ENCODE measurements around the gene ERC2.

Gene ERC2

GRCh38 chr3:55562700-55563099 is 905.6 kb downstream of the ERC2 start:
- no peak overlapping the region for H3K4me3 ChIP-seq (ENCODE audit: insufficient read depth, low read length, poor library complexity, severe bottlenecking)
- H3K9me2 ChIP-seq (replicated peaks; ENCODE audit: insufficient read depth, low read length): no peaks in the 10 kb centered on the region
- H2AFZ ChIP-seq (ENCODE audit: low read depth, low read length, severe bottlenecking): no peak overlapping the region
- no peak for TF ChIP-seq EZH2phosphoT487 (conservative IDR thresholded peaks at IDR 0.05; ENCODE audit: low read length)
- no peak for TF ChIP-seq CTCF (IDR thresholded peaks at IDR 0.05; ENCODE audit: insufficient read depth, low read length, poor library complexity, severe bottlenecking)
- H4K20me1 ChIP-seq (ENCODE audit: low read depth, low read length): no peaks in the 10 kb centered on the region
- H3K9me3 ChIP-seq (ENCODE audit: insufficient read depth, low read length): no peaks in the 10 kb centered on the region
- no peak overlapping the region for H3K27ac ChIP-seq (ENCODE audit: low read depth, low read length)
- H3F3A ChIP-seq (ENCODE audit: insufficient read depth): no peaks in the 10 kb centered on the region
- H3K79me2 ChIP-seq (ENCODE audit: insufficient read depth, low read length): no peaks in the 10 kb centered on the region
- H3K9ac ChIP-seq (ENCODE audit: low read length): no peak overlapping the region
- H3K27me3 ChIP-seq (ENCODE audit: low read length): no peaks in the 10 kb centered on the region
- H3K4me2 ChIP-seq (ENCODE audit: low read depth, low read length, poor library complexity, severe bottlenecking): no peak overlapping the region
- no peaks in the 10 kb centered on the region for H3K36me3 ChIP-seq (ENCODE audit: low read length)

GRCh38 chr3:55559500-55560423 is 908.5 kb downstream of the ERC2 start:
- no peak for TF ChIP-seq CTCF (IDR thresholded peaks at IDR 0.05; ENCODE audit: insufficient read depth, low read length, poor library complexity, severe bottlenecking)
- TF ChIP-seq EZH2phosphoT487 (conservative IDR thresholded peaks at IDR 0.05; ENCODE audit: low read length): no peak
- H3F3A ChIP-seq (ENCODE audit: insufficient read depth): no peaks in the 10 kb centered on the region
- H2AFZ ChIP-seq (ENCODE audit: low read depth, low read length, severe bottlenecking): no peak overlapping the region
- no peak overlapping the region for H3K9ac ChIP-seq (ENCODE audit: low read length)
- no peak overlapping the region for H3K4me3 ChIP-seq (ENCODE audit: insufficient read depth, low read length, poor library complexity, severe bottlenecking)
- no peaks in the 10 kb centered on the region for H3K27me3 ChIP-seq (ENCODE audit: low read length)
- H3K79me2 ChIP-seq (ENCODE audit: insufficient read depth, low read length): no peaks in the 10 kb centered on the region
- H3K27ac ChIP-seq (ENCODE audit: low read depth, low read length): no peak overlapping the region
- no peaks in the 10 kb centered on the region for H3K9me3 ChIP-seq (ENCODE audit: insufficient read depth, low read length)
- H3K4me2 ChIP-seq (ENCODE audit: low read depth, low read length, poor library complexity, severe bottlenecking): no peak overlapping the region
- H3K36me3 ChIP-seq (ENCODE audit: low read length): no peaks in the 10 kb centered on the region
- no peaks in the 10 kb centered on the region for H3K9me2 ChIP-seq (replicated peaks; ENCODE audit: insufficient read depth, low read length)
- H4K20me1 ChIP-seq (ENCODE audit: low read depth, low read length): no peaks in the 10 kb centered on the region

- no peaks in the 10 kb centered on the region for H3K27me3 ChIP-seq (ENCODE audit: low read length)
- H3K4me2 ChIP-seq (ENCODE audit: low read depth, low read length, poor library complexity, severe bottlenecking): no peak overlapping the region
- H3K79me2 ChIP-seq (ENCODE audit: insufficient read depth, low read length): no peaks in the 10 kb centered on the region
- no peaks in the 10 kb centered on the region for H4K20me1 ChIP-seq (ENCODE audit: low read depth, low read length)
- no peaks in the 10 kb centered on the region for H3K9me3 ChIP-seq (ENCODE audit: insufficient read depth, low read length)
- H3K9ac ChIP-seq (ENCODE audit: low read length): no peak overlapping the region
- no peaks in the 10 kb centered on the region for H3F3A ChIP-seq (ENCODE audit: insufficient read depth)
- no peaks in the 10 kb centered on the region for H3K9me2 ChIP-seq (replicated peaks; ENCODE audit: insufficient read depth, low read length)
- H2AFZ ChIP-seq (ENCODE audit: low read depth, low read length, severe bottlenecking): no peak overlapping the region
- H3K27ac ChIP-seq (ENCODE audit: low read depth, low read length): no peak overlapping the region
- no peak overlapping the region for H3K4me3 ChIP-seq (ENCODE audit: insufficient read depth, low read length, poor library complexity, severe bottlenecking)
- no peak for TF ChIP-seq EZH2phosphoT487 (conservative IDR thresholded peaks at IDR 0.05; ENCODE audit: low read length)
- no peak for TF ChIP-seq CTCF (IDR thresholded peaks at IDR 0.05; ENCODE audit: insufficient read depth, low read length, poor library complexity, severe bottlenecking)
- no peaks in the 10 kb centered on the region for H3K36me3 ChIP-seq (ENCODE audit: low read length)
Observed at GRCh38 chr3:55558316-55558715, 910.0 kb downstream of the ERC2 start.

Data from SU-DHL-6 (cell line).